Glutamatergic neuron (in vitro differentiated cells): ENCODE data around the gene C1orf232. TPM values are rescaled to one million over a fixed set of nuclear protein-coding genes. Genes with fewer than 3 reads are reported as not detected.

Experiments
- DNase-seq: peaks from one replicate; pipeline ENCODE4 v3.0.0; 2022
- H3K27ac Mint-ChIP-seq: one replicate; pipeline ENCODE4 v1.8.0; 2020; ENCODE audit warnings: mild to moderate bottlenecking, mixed read lengths, inconsistent platforms; ENCODE audit not compliant: unreplicated experiment
- H3K27me3 Mint-ChIP-seq: one replicate; pipeline ENCODE4 v1.8.0; 2020; ENCODE audit warnings: mild to moderate bottlenecking, moderate library complexity, mixed read lengths, inconsistent platforms; ENCODE audit not compliant: unreplicated experiment
- H3K36me3 Mint-ChIP-seq: one replicate; pipeline ENCODE4 v1.8.0; 2020; ENCODE audit warnings: mild to moderate bottlenecking, mixed read lengths, inconsistent platforms; ENCODE audit not compliant: unreplicated experiment
- H3K4me1 Mint-ChIP-seq: one replicate; pipeline ENCODE4 v1.8.0; 2020; ENCODE audit warnings: mild to moderate bottlenecking, low read depth, mixed read lengths, inconsistent platforms; ENCODE audit not compliant: unreplicated experiment
- H3K4me3 Mint-ChIP-seq: one replicate; pipeline ENCODE4 v1.8.0; 2020; ENCODE audit warnings: mild to moderate bottlenecking, mixed read lengths, inconsistent platforms; ENCODE audit not compliant: unreplicated experiment
- H3K9me3 Mint-ChIP-seq: one replicate; pipeline ENCODE4 v1.8.0; 2020; ENCODE audit warnings: mild to moderate bottlenecking, moderate library complexity, mixed read lengths, inconsistent platforms; ENCODE audit not compliant: unreplicated experiment
- CTCF ChIP-seq: fragments of 200-600 bp; sonication (generic); IDR thresholded peaks from one replicate; pipeline ENCODE4 v1.5.0; 2021; ENCODE audit not compliant: partially characterized antibody, unreplicated experiment
- total RNA-seq: library from RNA; stranded (reverse); fragmentation: NEBNext Ultra II Directional; extraction: Animal tissue kit (Norgen Biotek cat#: 25700); gene quantifications from one replicate; pipeline ENCODE4 v1.2.1, GENCODE V29; 2021; ENCODE audit not compliant: unreplicated experiment

The C1orf232 gene
- total RNA-seq, 1 donor from 2014 or later: not detected

- H3K27ac Mint-ChIP-seq: no peak overlapping the region
- no peak for TF ChIP-seq CTCF
- H3K4me3 Mint-ChIP-seq: no peak overlapping the region
- no peaks in the 10 kb centered on the region for H3K9me3 Mint-ChIP-seq
- H3K36me3 Mint-ChIP-seq: no peaks in the 10 kb centered on the region
- H3K27me3 Mint-ChIP-seq: no peaks in the 10 kb centered on the region
- no peaks in the 10 kb centered on the region for H3K4me1 Mint-ChIP-seq
- no peak for DNase-seq
Measured at GRCh38 chr1:26121854-26122773, 46.6 kb downstream of the C1orf232 start.

- H3K4me1 Mint-ChIP-seq: no peaks in the 10 kb centered on the region
- H3K9me3 Mint-ChIP-seq: no peaks in the 10 kb centered on the region
- no peaks in the 10 kb centered on the region for H3K36me3 Mint-ChIP-seq
- no peak overlapping the region for H3K27ac Mint-ChIP-seq
- no peaks in the 10 kb centered on the region for H3K27me3 Mint-ChIP-seq
- H3K4me3 Mint-ChIP-seq: no peak overlapping the region
- no peak for DNase-seq
- no peak for TF ChIP-seq CTCF
Measured at GRCh38 chr1:26119892-26120608, 48.7 kb downstream of the C1orf232 start.

- H3K36me3 Mint-ChIP-seq: no peaks in the 10 kb centered on the region
- H3K4me3 Mint-ChIP-seq: no peak overlapping the region
- no peak overlapping the region for H3K27ac Mint-ChIP-seq
- no peak for TF ChIP-seq CTCF
- H3K27me3 Mint-ChIP-seq: peaks cover 8% of the 10 kb centered on the region
- no peaks in the 10 kb centered on the region for H3K4me1 Mint-ChIP-seq
- no peak for DNase-seq
- H3K9me3 Mint-ChIP-seq: peaks cover 8% of the 10 kb centered on the region
Measured at GRCh38 chr1:26114165-26114927, 54.4 kb downstream of the C1orf232 start.

Other genes with a start within 250 kb of the C1orf232 start
- gene PAFAH2, start 170.9 kb downstream of the C1orf232 start, total RNA-seq: 6.3 TPM
- gene EXTL1, start 147.2 kb downstream of the C1orf232 start, total RNA-seq: 2.6 TPM
- not detected for gene SLC30A2, start 122.8 kb downstream of the C1orf232 start, total RNA-seq
- gene TRIM63, start 101.3 kb downstream of the C1orf232 start, total RNA-seq: not detected
- 7.2 TPM for gene PDIK1L, start 57.1 kb downstream of the C1orf232 start, total RNA-seq
- gene FAM110D, start 9.9 kb downstream of the C1orf232 start, total RNA-seq: 0.25 TPM
- gene ZNF593, start 945 bp upstream of the C1orf232 start, total RNA-seq: 35.9 TPM
- 4.2 TPM for gene ZNF593OS, start 2.9 kb upstream of the C1orf232 start, total RNA-seq
- 9.9 TPM for gene CNKSR1, start 8.5 kb upstream of the C1orf232 start, total RNA-seq
- not detected for gene CATSPER4, start 21.6 kb upstream of the C1orf232 start, total RNA-seq
- 28.2 TPM for gene CEP85, start 65.2 kb upstream of the C1orf232 start, total RNA-seq
- 412 TPM for gene SH3BGRL3, start 111.1 kb upstream of the C1orf232 start, total RNA-seq
- 11.4 TPM for gene UBXN11, start 137.7 kb upstream of the C1orf232 start, total RNA-seq
- 2.8 TPM for gene CD52, start 149.0 kb upstream of the C1orf232 start, total RNA-seq
- gene CRYBG2, start 185.2 kb upstream of the C1orf232 start, total RNA-seq: 2.2 TPM
- not detected for gene ZNF683, start 203.8 kb upstream of the C1orf232 start, total RNA-seq
- 97.3 TPM for gene LIN28A, start 241.9 kb upstream of the C1orf232 start, total RNA-seq